K562 (cell line): ENCODE results near the gene PCDHGA4. TPM values are rescaled to one million over a fixed set of nuclear protein-coding genes. Genes with fewer than 3 reads are reported as not detected.

Experiments used
- CBX1 ChIP-seq: sonication (generic); IDR thresholded peaks from 2 replicates; pipeline ENCODE4 v1.6.1; 2016; ENCODE audit warnings: antibody characterized with exemption, low read depth, mild to moderate bottlenecking
- ERF ChIP-seq: fragments of 450-650 bp; formaldehyde crosslinking; IDR thresholded peaks from 2 replicates; pipeline ENCODE4 v1.4.0; 2020; ENCODE audit warnings: mild to moderate bottlenecking, mixed read lengths
- KAT7 ChIP-seq: sonication (generic); formaldehyde crosslinking; IDR thresholded peaks from 2 replicates; pipeline ENCODE4 v1.8.0; 2022; ENCODE audit warnings: missing genetic modification reagents, mild to moderate bottlenecking, borderline replicate concordance
- L3MBTL2 ChIP-seq: fragments of 450-650 bp; IDR thresholded peaks from 2 replicates; pipeline ENCODE4 v1.6.1; 2016; ENCODE audit warnings: mild to moderate bottlenecking, moderate library complexity
- LARP7 ChIP-seq: fragments of 450-650 bp; IDR thresholded peaks from 2 replicates; pipeline ENCODE4 v1.6.1; 2016
- MTA3 ChIP-seq: fragments of 450-650 bp; formaldehyde crosslinking; IDR thresholded peaks from 2 replicates; pipeline ENCODE4 v1.6.1; 2017; ENCODE audit warnings: mild to moderate bottlenecking, borderline replicate concordance
- NFATC3 ChIP-seq: fragments of 450-650 bp; IDR thresholded peaks from 2 replicates; pipeline ENCODE4 v1.6.1; 2017; ENCODE audit warnings: mild to moderate bottlenecking
- NFIX ChIP-seq: fragments of 250-450 bp; sonication (Bioruptor Pico); IDR thresholded peaks from 2 replicates; pipeline ENCODE4 v1.4.0; 2020; ENCODE audit warnings: low read depth, mild to moderate bottlenecking, moderate library complexity
- PHTF2 ChIP-seq: fragments of 250-450 bp; sonication (Bioruptor Pico); IDR thresholded peaks from 2 replicates; pipeline ENCODE4 v1.5.0; 2021; ENCODE audit warnings: mild to moderate bottlenecking
- POLR2AphosphoS5 ChIP-seq: IDR thresholded peaks from 2 replicates; pipeline ENCODE4 v1.6.1; 2011; ENCODE audit warnings: mild to moderate bottlenecking, low read depth, low read length, moderate library complexity; ENCODE audit not compliant: control insufficient read depth, insufficient read depth
- RCOR1 ChIP-seq, 2 experiments: IDR thresholded peaks; 2 replicates each; pipeline ENCODE4 v1.6.1; 2012; ENCODE audit warnings: low read depth in 2 of 2, low read length in 2 of 2, borderline replicate concordance in 1 of 2, improper control_type of control experiment in 1 of 2
- RNF2 ChIP-seq: sonication (generic); IDR thresholded peaks from 2 replicates; pipeline ENCODE4 v1.6.1; 2016
- TEAD4 ChIP-seq, 2 experiments: sonication (generic) in 1 of 2; formaldehyde crosslinking in 1 of 2; IDR thresholded peaks; 2 replicates each; pipeline versions ENCODE4 v1.6.1 to v1.8.0; 2012 to 2022; ENCODE audit warnings: borderline replicate concordance in 1 of 2, inconsistent platforms in 1 of 2, low read length in 1 of 2, mild to moderate bottlenecking in 1 of 2, missing genetic modification reagents in 1 of 2
- TGIF2 ChIP-seq: sonication (generic); formaldehyde crosslinking; IDR thresholded peaks from 2 replicates; pipeline ENCODE4 v1.8.1; 2022; ENCODE audit warnings: mild to moderate bottlenecking, missing genetic modification reagents, moderate library complexity
- ZC3H4 ChIP-seq: sonication (generic); formaldehyde crosslinking; IDR thresholded peaks from 2 replicates; pipeline ENCODE4 v1.9.0; 2021; ENCODE audit warnings: missing genetic modification reagents, borderline replicate concordance
- ZFP30 ChIP-seq: fragments of 250-450 bp; sonication (Bioruptor Pico); IDR thresholded peaks from 2 replicates; pipeline ENCODE4 v1.8.0; 2022; ENCODE audit warnings: moderate library complexity, mild to moderate bottlenecking, inconsistent platforms, borderline replicate concordance
- ZNF174 ChIP-seq: fragments of 250-450 bp; sonication (Bioruptor Pico); IDR thresholded peaks from 2 replicates; pipeline ENCODE4 v1.4.0; 2020; ENCODE audit warnings: mild to moderate bottlenecking
- ZNF184 ChIP-seq: sonication (generic); formaldehyde crosslinking; IDR thresholded peaks from 2 replicates; pipeline ENCODE4 v1.5.0; 2020; ENCODE audit warnings: missing genetic modification reagents
- ZNF282 ChIP-seq: sonication (generic); formaldehyde crosslinking; IDR thresholded peaks from 2 replicates; pipeline ENCODE4 v1.8.1; 2023; ENCODE audit warnings: missing genetic modification reagents
- ZNF589 ChIP-seq: fragments of 200-800 bp; sonication (Bioruptor generic); IDR thresholded peaks from 2 replicates; pipeline ENCODE4 v1.6.1; 2016; ENCODE audit warnings: low read depth, missing genetic modification characterization, missing compliant biosample characterization
- polyA plus RNA-seq, 8 experiments: library from polyadenylated mRNA; depleted of rRNA in 4 of 8; stranded (reverse) in 5 of 8; unstranded in 3 of 8; fragments of >200 nt; fragmentation: Nextera tagmentation in 2 of 8; fragmentation: Illumina TruSeq in 1 of 8; extraction: Ambion mirVana in 2 of 8; extraction: Trizol in 1 of 8; gene quantifications; 2 replicates each; pipeline versions ENCODE4 v1.2.1 to v1.2.3, GENCODE V29; 2011 to 2014; ENCODE audit warnings: inconsistent platforms in 1 of 8, missing spikeins in 1 of 8
- total RNA-seq, 7 experiments: library from RNA; depleted of rRNA in 6 of 7; stranded (reverse); fragments of >200 nt in 6 of 7; fragmentation: Illumina TruSeq in 2 of 7; extraction: Trizol in 2 of 7; gene quantifications; 2 replicates each; pipeline versions ENCODE4 v1.2.1 to v1.2.3, GENCODE V29; 2011 to 2021; ENCODE audit warnings: low replicate concordance in 1 of 7
- TF ChIP-seq, protein P1 (sequence below), 2 experiments: fragments of 450-650 bp in 1 of 2; sonication (generic) in 1 of 2; formaldehyde crosslinking; conservative IDR thresholded peaks; 2 replicates each; pipeline versions ENCODE4 v1.4.0 to v1.8.1; 2020 to 2022; ENCODE audit warnings: mild to moderate bottlenecking in 1 of 2, missing genetic modification reagents in 1 of 2
- TF ChIP-seq, protein P2 (sequence below): fragments of 250-450 bp; sonication (Bioruptor Pico); IDR thresholded peaks from 2 replicates; pipeline ENCODE4 v1.4.0; 2020; ENCODE audit warnings: mild to moderate bottlenecking, moderate library complexity
- TF ChIP-seq, protein P3 (sequence below): fragments of 250-450 bp; sonication (Bioruptor Pico); IDR thresholded peaks from 2 replicates; pipeline ENCODE4 v1.5.0; 2021
- TF ChIP-seq, protein P4 (sequence below): fragments of 450-650 bp; formaldehyde crosslinking; IDR thresholded peaks from 2 replicates; pipeline ENCODE4 v1.4.0; 2020; ENCODE audit warnings: mild to moderate bottlenecking

Gene PCDHGA4
- total and polyA plus RNA-seq, 9 of the 15 experiments (the other 6 are each of a cell fraction or from before 2014, with no cell fraction given), result 0.12 to 0.40 (median 0.36) TPM; not detected in 2

DNA sequence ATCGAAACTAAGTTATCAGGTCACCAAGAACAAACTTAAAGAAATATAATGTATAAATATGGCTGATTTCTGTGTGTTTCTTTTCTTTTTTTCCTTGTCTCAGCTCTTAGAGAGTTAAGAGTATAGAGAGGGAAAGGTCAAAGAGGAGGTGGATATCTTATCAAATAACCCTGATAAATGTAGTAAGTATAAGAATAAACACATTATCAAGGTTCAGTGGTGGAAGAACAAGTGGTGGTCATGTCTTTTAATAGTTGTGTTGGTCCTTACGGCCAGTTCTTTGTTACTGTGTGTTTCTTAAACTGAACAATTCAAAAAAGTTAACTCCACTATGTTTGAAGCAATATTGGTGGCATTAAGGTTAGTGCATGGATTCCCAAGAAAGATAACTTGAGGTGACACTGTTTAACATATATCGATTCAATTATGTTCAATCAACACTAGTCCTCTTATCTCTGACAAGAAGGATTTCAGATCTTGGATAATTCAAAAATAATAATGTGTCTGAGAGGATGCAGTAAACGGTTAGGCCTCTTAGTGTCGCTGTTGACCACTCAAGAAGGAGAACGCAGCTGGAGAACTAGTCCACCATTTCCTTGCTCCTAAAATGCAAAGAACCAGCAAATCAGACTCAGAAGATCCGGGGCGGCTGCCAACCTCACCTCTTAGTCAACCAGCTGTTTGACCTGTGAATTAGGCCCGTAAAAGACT lies 11.4 kb upstream of the PCDHGA4 start, which contains the start of gene PCDHGA3 (continued):
- TF ChIP-seq ZNF589 (CRISPR knock-in tag) (no peak), ERF (no peak), NFATC3 (no peak), LARP7 (no peak), CBX1 (no peak), POLR2AphosphoS5 (no peak), MTA3 (no peak), PHTF2 (CRISPR knock-in tag) (no peak), NFIX (CRISPR knock-in tag) (no peak), ZNF174 (CRISPR knock-in tag) (no peak), ZC3H4 (CRISPR knock-in tag) (no peak), RCOR1 (IDR thresholded peaks at IDR 0.05; ENCODE audit: borderline replicate concordance in 1 of 2, low read depth in 2 of 2, low read length in 2 of 2) (no peak), TGIF2 (CRISPR knock-in tag) (no peak), ZNF282 (CRISPR knock-in tag) (no peak), RNF2 (no peak), ZFP30 (no peak), ZNF184 (CRISPR knock-in tag) (no peak), KAT7 (CRISPR knock-in tag) (no peak), L3MBTL2 (0 out of 2 replicates have a peak, but pooled peaks have one; percentile 10), TEAD4 (IDR thresholded peaks at IDR 0.05; ENCODE audit: low read length) (0 out of 2 replicates have a peak, but pooled peaks have one; percentile 39), TEAD4 (CRISPR knock-in tag; IDR thresholded peaks at IDR 0.05; ENCODE audit: borderline replicate concordance) (no peak)
- TF ChIP-seq, protein P1, sequence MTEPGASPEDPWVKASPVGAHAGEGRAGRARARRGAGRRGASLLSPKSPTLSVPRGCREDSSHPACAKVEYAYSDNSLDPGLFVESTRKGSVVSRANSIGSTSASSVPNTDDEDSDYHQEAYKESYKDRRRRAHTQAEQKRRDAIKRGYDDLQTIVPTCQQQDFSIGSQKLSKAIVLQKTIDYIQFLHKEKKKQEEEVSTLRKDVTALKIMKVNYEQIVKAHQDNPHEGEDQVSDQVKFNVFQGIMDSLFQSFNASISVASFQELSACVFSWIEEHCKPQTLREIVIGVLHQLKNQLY (CRISPR knock-in tag; conservative IDR thresholded peaks at IDR 0.05), result no peak
- TF ChIP-seq, protein P2, sequence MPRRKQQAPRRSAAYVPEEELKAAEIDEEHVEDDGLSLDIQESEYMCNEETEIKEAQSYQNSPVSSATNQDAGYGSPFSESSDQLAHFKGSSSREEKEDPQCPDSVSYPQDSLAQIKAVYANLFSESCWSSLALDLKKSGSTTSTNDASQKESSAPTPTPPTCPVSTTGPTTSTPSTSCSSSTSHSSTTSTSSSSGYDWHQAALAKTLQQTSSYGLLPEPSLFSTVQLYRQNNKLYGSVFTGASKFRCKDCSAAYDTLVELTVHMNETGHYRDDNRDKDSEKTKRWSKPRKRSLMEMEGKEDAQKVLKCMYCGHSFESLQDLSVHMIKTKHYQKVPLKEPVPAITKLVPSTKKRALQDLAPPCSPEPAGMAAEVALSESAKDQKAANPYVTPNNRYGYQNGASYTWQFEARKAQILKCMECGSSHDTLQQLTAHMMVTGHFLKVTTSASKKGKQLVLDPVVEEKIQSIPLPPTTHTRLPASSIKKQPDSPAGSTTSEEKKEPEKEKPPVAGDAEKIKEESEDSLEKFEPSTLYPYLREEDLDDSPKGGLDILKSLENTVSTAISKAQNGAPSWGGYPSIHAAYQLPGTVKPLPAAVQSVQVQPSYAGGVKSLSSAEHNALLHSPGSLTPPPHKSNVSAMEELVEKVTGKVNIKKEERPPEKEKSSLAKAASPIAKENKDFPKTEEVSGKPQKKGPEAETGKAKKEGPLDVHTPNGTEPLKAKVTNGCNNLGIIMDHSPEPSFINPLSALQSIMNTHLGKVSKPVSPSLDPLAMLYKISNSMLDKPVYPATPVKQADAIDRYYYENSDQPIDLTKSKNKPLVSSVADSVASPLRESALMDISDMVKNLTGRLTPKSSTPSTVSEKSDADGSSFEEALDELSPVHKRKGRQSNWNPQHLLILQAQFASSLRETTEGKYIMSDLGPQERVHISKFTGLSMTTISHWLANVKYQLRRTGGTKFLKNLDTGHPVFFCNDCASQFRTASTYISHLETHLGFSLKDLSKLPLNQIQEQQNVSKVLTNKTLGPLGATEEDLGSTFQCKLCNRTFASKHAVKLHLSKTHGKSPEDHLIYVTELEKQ (CRISPR knock-in tag), result no peak
- TF ChIP-seq, protein P3, sequence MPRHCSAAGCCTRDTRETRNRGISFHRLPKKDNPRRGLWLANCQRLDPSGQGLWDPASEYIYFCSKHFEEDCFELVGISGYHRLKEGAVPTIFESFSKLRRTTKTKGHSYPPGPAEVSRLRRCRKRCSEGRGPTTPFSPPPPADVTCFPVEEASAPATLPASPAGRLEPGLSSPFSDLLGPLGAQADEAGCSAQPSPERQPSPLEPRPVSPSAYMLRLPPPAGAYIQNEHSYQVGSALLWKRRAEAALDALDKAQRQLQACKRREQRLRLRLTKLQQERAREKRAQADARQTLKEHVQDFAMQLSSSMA (CRISPR knock-in tag), result no peak
- TF ChIP-seq, protein P4, sequence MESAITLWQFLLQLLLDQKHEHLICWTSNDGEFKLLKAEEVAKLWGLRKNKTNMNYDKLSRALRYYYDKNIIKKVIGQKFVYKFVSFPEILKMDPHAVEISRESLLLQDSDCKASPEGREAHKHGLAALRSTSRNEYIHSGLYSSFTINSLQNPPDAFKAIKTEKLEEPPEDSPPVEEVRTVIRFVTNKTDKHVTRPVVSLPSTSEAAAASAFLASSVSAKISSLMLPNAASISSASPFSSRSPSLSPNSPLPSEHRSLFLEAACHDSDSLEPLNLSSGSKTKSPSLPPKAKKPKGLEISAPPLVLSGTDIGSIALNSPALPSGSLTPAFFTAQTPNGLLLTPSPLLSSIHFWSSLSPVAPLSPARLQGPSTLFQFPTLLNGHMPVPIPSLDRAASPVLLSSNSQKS (CRISPR knock-in tag), result no peak
